Activated CD4-positive, alpha-beta T cell treated with anti-CD3 and anti-CD28 coated beads for 48 hours (primary cell): ENCODE measurements around the gene PSTPIP2.
A peak's percentile ranks its signal among the peaks of the same experiment; 100 is the strongest.
"Not testable (repeated sequence)": the region's sequence is repeated elsewhere in the genome, so short reads cannot be mapped to it uniquely, and the experiment has no call there.

Experiments used
- DNase-seq: peaks from one replicate; pipeline ENCODE4 v3.0.0-alpha.2; 2020

PSTPIP2 gene

GRCh38 chr18:46068763-46069162 lies 3.3 kb downstream of the PSTPIP2 start:
- no peak for DNase-seq

GRCh38 chr18:46067438-46068007 lies 4.5 kb downstream of the PSTPIP2 start:
- no peak for DNase-seq

- no peak for DNase-seq
These were observed 9.3 kb downstream of the PSTPIP2 start for GRCh38 chr18:46062781-46063180.

GRCh38 chr18:46061796-46062195 lies 10.3 kb downstream of the PSTPIP2 start:
- DNase-seq, result no peak

- DNase-seq, result no peak
These were observed 10.7 kb downstream of the PSTPIP2 start for GRCh38 chr18:46061387-46061786.

GRCh38 chr18:46060359-46060841 lies 11.7 kb downstream of the PSTPIP2 start:
- no peak for DNase-seq

- DNase-seq, result no peak
These were observed 16.2 kb downstream of the PSTPIP2 start for GRCh38 chr18:46055838-46056230.

GRCh38 chr18:46054956-46055837 lies 16.9 kb downstream of the PSTPIP2 start:
- DNase-seq, result peak; percentile 12

- no peak for DNase-seq
These were observed 18.5 kb downstream of the PSTPIP2 start for GRCh38 chr18:46053368-46054095.

GRCh38 chr18:46051731-46052461 lies 20.2 kb downstream of the PSTPIP2 start:
- no peak for DNase-seq

- DNase-seq, result no peak
These were observed 21.8 kb downstream of the PSTPIP2 start for GRCh38 chr18:46050268-46050667.

- no peak for DNase-seq
These were observed 23.4 kb downstream of the PSTPIP2 start for GRCh38 chr18:46048641-46049040.

- DNase-seq, result not testable (repeated sequence)
These were observed 24.7 kb downstream of the PSTPIP2 start for GRCh38 chr18:46047369-46047768.

GRCh38 chr18:46046688-46047087 lies 25.4 kb downstream of the PSTPIP2 start:
- DNase-seq, result no peak

- peak; percentile 27 for DNase-seq
These were observed 25.9 kb downstream of the PSTPIP2 start for GRCh38 chr18:46046126-46046525.

- DNase-seq, result peak; percentile 17
These were observed 29.4 kb downstream of the PSTPIP2 start for GRCh38 chr18:46042571-46043123.

GRCh38 chr18:46040747-46041104 lies 31.3 kb downstream of the PSTPIP2 start:
- DNase-seq, result no peak

GRCh38 chr18:46040033-46040746 lies 31.9 kb downstream of the PSTPIP2 start:
- no peak for DNase-seq

GRCh38 chr18:46037512-46038305 lies 34.4 kb downstream of the PSTPIP2 start:
- no peak for DNase-seq

- no peak for DNase-seq
These were observed 36.1 kb downstream of the PSTPIP2 start for GRCh38 chr18:46035696-46036680.
